NB4 (cell line): ENCODE measurements around the gene NFIL3.
"Not testable (repeated sequence)": the region's sequence is repeated elsewhere in the genome, so short reads cannot be mapped to it uniquely, and the experiment has no call there.

Experiments
- DNase-seq: peaks from one replicate; pipeline ENCODE4 v3.0.0; 2010; ENCODE audit warnings: low read depth
- H3K4me3 ChIP-seq: one replicate; pipeline ENCODE4 v1.5.1; 2011; ENCODE audit warnings: mild to moderate bottlenecking, low read depth, low read length, moderate library complexity
- MYC ChIP-seq: IDR thresholded peaks from 2 replicates; pipeline ENCODE4 v1.6.1; 2011; ENCODE audit warnings: low read depth, low read length
- POLR2A ChIP-seq: IDR thresholded peaks from 2 replicates; pipeline ENCODE4 v1.6.1; 2011; ENCODE audit warnings: mild to moderate bottlenecking; ENCODE audit not compliant: insufficient read length; ENCODE audit errors: extremely low read depth
- TF ChIP-seq, protein P1 (sequence below): IDR thresholded peaks from 2 replicates; pipeline ENCODE4 v1.6.1; 2011; ENCODE audit warnings: low read depth, low read length
- TF ChIP-seq, protein P2 (sequence below): IDR thresholded peaks from one replicate; pipeline ENCODE4 v1.5.1; 2012; ENCODE audit warnings: low read depth, low read length

Gene NFIL3, protein sequence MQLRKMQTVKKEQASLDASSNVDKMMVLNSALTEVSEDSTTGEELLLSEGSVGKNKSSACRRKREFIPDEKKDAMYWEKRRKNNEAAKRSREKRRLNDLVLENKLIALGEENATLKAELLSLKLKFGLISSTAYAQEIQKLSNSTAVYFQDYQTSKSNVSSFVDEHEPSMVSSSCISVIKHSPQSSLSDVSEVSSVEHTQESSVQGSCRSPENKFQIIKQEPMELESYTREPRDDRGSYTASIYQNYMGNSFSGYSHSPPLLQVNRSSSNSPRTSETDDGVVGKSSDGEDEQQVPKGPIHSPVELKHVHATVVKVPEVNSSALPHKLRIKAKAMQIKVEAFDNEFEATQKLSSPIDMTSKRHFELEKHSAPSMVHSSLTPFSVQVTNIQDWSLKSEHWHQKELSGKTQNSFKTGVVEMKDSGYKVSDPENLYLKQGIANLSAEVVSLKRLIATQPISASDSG

DNA sequence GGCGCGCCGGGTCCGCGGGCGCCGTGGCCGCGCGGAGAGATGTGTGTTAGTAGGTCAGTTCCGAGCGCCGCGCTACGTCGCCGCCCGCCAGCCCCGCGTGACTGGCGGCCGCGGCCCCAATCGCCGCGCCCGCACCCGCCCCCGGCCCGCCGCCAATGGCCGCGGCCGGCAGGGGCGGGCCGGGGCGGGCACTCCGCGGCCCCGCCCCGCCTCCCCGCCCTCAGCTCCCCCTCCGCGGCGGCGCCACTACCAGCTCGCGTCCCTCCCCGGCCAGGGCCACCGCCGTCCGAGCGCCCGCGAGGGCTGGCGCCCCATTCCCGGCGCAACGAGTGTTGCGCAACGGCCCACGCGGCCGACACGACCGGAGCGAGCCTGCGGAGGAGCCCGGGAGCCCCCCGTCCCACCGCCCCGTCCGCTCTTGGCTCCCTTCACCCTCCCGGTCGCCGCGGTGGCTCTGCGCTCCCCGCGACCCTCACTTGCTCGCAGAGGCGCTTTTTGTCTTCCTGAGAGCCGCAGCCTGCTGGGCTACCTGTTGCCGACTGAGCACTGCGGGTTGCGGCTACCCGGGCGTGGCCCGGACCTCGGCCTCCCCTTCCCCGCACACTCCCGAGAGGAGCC is at the start of gene NFIL3:
Gene NFIL3, minus strand, starts transcription at position 48 of the 618 bp plus-strand sequence. CDS start 13,098 bp downstream, outside the sequence.
- TF ChIP-seq, protein P1, sequence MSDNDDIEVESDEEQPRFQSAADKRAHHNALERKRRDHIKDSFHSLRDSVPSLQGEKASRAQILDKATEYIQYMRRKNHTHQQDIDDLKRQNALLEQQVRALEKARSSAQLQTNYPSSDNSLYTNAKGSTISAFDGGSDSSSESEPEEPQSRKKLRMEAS = no peak
- TF ChIP-seq POLR2A (peak; percentile 69), MYC (no peak; the same call in 1 of the 2 replicates)
- TF ChIP-seq, protein P2, sequence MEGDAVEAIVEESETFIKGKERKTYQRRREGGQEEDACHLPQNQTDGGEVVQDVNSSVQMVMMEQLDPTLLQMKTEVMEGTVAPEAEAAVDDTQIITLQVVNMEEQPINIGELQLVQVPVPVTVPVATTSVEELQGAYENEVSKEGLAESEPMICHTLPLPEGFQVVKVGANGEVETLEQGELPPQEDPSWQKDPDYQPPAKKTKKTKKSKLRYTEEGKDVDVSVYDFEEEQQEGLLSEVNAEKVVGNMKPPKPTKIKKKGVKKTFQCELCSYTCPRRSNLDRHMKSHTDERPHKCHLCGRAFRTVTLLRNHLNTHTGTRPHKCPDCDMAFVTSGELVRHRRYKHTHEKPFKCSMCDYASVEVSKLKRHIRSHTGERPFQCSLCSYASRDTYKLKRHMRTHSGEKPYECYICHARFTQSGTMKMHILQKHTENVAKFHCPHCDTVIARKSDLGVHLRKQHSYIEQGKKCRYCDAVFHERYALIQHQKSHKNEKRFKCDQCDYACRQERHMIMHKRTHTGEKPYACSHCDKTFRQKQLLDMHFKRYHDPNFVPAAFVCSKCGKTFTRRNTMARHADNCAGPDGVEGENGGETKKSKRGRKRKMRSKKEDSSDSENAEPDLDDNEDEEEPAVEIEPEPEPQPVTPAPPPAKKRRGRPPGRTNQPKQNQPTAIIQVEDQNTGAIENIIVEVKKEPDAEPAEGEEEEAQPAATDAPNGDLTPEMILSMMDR = no peak
- peak; percentile 83 for DNase-seq
- peak within 1 kb of the TSS; percentile 88 for H3K4me3 ChIP-seq

DNA sequence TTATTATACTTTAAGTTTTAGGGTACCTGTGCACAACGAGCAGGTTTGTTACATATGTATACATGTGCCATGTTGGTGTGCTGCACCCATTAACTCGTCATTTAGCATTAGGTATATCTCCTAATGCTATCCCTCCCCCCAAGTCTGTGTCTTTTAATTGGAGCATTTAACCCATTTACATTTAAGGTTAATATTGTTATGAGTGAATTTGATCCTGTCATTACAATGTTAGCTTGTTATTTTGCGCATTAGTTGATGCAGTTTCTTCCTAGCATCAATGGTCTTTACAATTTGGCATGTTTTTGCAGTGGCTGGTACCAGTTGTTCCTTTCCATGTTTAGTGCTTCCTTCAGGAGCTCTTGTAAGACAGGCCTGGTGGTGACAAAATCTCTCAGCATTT is 47.9 kb upstream of the NFIL3 start:
- DNase-seq, H3K4me3 ChIP-seq: not testable (repeated sequence)

DNA sequence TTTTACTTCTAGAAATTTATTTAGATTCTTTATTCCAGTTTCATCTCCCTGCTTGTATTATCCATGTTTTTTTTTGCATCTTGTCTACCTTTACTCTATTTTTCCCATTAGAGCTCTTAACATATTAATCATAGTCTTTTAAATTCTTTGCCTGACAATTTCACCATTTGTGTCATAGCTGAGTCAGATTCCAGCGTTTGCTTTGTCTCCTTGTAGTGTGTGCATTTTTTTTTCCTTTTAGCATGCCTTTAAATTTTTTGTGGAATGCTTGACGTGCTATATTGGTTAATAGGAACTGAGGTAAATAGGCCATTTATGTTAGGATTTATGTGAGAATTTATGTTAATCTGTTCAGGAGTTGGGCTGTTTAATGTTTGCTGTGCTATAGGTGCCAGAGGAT is 41.8 kb upstream of the NFIL3 start:
- no peak overlapping the region for H3K4me3 ChIP-seq
- DNase-seq = no peak
- TF ChIP-seq MYC (no peak), POLR2A (no peak)
- TF ChIP-seq, protein P2 = no peak
- TF ChIP-seq, protein P1 = no peak

DNA sequence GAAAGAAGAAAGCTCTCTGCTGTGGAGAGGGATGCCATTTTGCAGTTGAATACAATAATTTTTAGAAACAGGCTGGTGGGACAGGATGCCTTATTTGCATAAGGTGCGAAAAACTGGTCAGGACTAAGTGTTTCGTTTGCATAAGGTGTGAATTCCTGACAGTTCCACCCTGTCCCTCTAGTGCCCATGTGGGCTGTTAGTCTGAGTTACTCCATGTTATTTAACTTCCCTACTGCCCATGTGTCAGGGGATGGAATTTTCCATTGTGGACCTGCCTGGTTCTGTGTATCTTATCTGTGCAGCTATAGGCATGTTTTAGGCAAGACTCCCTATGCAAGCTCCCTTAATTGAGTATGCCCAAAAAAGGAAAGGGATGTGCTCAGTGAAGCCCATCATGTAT is 35.3 kb upstream of the NFIL3 start:
- TF ChIP-seq, protein P2 = no peak
- H3K4me3 ChIP-seq = no peak overlapping the region
- DNase-seq = no peak

DNA sequence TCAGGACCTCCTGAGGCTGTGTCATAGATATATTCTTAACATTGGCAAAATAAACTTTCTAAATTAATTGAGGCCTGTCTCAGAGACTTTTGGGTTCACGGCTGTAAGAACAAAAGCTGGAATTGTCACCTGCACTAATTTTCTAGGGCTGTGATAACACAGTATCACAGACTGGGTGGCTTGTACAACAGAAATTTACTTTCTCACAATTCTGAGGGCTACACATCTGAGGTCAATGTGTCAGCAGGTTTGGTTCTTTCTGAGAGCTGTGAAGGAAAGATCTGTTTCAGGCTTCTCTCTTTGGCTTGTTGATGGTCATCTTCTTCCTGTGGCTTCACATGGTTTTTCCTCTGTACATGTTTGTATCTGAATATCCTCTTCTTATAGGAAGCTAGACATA is 29.2 kb upstream of the NFIL3 start:
- TF ChIP-seq MYC (no peak), POLR2A (no peak)
- TF ChIP-seq, protein P1 = no peak
- TF ChIP-seq, protein P2 = no peak
- no peak overlapping the region for H3K4me3 ChIP-seq
- DNase-seq = no peak

DNA sequence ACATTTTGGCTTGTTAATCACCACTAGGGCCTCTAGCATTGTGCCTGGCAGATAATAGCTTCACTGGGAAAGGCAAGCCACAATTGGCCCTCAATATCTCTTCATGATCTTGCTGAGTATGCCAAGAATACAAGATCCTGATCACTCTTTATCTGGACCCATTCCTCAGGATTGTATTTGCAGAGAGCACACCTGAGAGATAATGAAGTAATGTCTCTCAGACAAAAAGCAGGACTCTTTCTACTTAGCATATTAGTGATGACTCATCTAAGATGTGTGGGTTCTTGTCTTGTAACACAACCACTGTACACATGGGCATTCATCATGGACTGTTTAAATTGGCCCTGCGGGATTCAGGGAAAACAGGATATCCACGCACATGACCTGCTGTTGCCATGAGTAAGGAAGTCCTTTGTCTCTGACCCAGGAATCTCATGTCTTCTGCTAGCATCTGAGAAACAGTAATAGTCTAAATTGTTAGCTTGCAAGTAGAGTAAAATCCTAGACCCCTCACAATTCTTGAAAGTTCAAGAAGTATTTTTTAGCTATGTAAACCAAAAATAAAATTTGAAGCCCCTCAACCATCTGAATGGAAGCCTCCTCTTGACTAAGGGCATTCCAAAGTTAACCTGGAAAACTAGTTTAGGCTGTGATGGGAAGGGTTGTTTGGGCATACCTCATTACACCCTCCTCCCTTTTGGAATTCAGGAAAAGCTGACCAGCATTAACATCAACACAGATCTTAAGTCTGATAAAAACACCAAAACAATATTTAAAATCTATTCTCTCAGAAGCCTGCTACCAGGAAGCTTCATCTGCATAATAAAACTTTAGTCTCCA is 28.0 kb upstream of the NFIL3 start:
- TF ChIP-seq POLR2A = no peak
- TF ChIP-seq, protein P2 = no peak
- TF ChIP-seq, protein P1 = no peak
- H3K4me3 ChIP-seq = no peak overlapping the region
- no peak for DNase-seq
